ENCODE data around the gene DAP. TPM values are rescaled to one million over a fixed set of nuclear protein-coding genes. Genes with fewer than 3 reads are reported as not detected.

Gene DAP
- total RNA-seq, 1 experiment from 2014 or later, result 77.6 TPM

DNA sequence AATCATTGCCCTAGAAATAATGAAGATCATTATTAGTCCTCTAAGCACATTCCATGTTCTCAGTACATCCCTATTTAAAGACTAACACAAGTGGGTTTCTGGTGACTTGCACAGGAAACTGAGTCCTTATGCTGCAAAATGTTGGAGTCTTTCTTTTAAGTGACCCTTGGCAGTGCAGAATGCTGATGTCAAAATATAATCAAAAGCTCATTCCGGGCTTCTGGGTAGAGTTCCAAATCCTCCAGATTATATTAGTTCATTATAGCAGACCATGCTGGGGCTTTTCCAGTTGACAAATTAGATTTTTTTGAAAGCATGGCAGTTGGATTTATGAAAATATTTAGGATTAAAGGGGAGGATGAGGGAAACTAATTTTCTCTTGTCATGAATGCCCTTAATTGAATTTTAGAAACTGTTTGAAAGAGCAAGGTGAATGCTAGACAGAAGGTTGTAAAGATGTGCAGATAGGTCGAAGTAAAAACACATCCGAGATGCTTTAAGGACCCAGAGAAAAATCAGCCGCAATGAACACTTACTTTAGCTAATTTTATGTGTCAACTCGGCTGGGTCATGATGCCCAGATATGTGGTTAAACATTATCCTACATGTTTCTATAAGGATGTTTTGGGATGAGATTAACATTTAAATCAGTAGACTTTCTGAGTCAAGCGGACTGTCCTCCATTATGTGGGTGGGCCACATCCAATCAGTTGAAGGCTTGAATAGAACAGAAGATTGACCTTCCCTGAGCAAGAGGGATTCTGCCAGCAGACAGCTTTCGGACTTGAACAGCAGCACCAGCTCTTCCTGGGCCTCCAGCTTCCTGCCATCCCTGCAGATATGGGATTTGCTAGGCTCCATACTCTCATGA is 88.7 kb downstream of the DAP start:
- no peaks in the 10 kb centered on the region for H3K9me3 Mint-ChIP-seq (ENCODE audit: unreplicated experiment)
- Histone ChIP-seq H3K36me3 (ENCODE audit: control insufficient read depth, insufficient read depth, low read length) (no peaks in the 10 kb centered on the region), H3K9me3 (no peaks in the 10 kb centered on the region), H3K4me1 (0 out of 2 replicates have a peak, but pooled peaks cover 7% of the 10 kb centered on the region), H3K27me3 (replicated peaks; ENCODE audit: control insufficient read depth, insufficient read depth, low read length) (no peaks in the 10 kb centered on the region), H3K4me3 (ENCODE audit: low read depth, low read length) (no peak overlapping the region)
- intact Hi-C loops (cut with micrococcal nuclease; ENCODE audit: unreplicated experiment), result loop anchor here (5.0 kb wide), 1 partner anchor 175 kb away; no protein-coding TSS in a partner anchor
- peaks cover 9% of the 10 kb centered on the region for H3K27me3 Mint-ChIP-seq (ENCODE audit: insufficient read depth, unreplicated experiment)
- H3K4me3 Mint-ChIP-seq (ENCODE audit: unreplicated experiment), result no peak overlapping the region
- TF ChIP-seq, protein P1, sequence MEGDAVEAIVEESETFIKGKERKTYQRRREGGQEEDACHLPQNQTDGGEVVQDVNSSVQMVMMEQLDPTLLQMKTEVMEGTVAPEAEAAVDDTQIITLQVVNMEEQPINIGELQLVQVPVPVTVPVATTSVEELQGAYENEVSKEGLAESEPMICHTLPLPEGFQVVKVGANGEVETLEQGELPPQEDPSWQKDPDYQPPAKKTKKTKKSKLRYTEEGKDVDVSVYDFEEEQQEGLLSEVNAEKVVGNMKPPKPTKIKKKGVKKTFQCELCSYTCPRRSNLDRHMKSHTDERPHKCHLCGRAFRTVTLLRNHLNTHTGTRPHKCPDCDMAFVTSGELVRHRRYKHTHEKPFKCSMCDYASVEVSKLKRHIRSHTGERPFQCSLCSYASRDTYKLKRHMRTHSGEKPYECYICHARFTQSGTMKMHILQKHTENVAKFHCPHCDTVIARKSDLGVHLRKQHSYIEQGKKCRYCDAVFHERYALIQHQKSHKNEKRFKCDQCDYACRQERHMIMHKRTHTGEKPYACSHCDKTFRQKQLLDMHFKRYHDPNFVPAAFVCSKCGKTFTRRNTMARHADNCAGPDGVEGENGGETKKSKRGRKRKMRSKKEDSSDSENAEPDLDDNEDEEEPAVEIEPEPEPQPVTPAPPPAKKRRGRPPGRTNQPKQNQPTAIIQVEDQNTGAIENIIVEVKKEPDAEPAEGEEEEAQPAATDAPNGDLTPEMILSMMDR (IDR thresholded peaks at IDR 0.05; ENCODE audit: insufficient read depth in 1 of 2, low read depth in 1 of 2, low read length in 1 of 2, severe bottlenecking in 1 of 2, unreplicated experiment in 1 of 2), result no peak
- no peaks in the 10 kb centered on the region for H3K4me1 Mint-ChIP-seq (ENCODE audit: low read depth, unreplicated experiment)
- ChIA-PET POLR2A (no interaction called here), CTCF (no interaction called here)
- no peak overlapping the region for H3K27ac Mint-ChIP-seq (ENCODE audit: unreplicated experiment)
- BruUV-seq (replicated peaks), result no TSS peak
- no peak for DNase-seq
- peaks cover 13% of the 10 kb centered on the region for H3K36me3 Mint-ChIP-seq (ENCODE audit: insufficient read depth, unreplicated experiment)

DNA sequence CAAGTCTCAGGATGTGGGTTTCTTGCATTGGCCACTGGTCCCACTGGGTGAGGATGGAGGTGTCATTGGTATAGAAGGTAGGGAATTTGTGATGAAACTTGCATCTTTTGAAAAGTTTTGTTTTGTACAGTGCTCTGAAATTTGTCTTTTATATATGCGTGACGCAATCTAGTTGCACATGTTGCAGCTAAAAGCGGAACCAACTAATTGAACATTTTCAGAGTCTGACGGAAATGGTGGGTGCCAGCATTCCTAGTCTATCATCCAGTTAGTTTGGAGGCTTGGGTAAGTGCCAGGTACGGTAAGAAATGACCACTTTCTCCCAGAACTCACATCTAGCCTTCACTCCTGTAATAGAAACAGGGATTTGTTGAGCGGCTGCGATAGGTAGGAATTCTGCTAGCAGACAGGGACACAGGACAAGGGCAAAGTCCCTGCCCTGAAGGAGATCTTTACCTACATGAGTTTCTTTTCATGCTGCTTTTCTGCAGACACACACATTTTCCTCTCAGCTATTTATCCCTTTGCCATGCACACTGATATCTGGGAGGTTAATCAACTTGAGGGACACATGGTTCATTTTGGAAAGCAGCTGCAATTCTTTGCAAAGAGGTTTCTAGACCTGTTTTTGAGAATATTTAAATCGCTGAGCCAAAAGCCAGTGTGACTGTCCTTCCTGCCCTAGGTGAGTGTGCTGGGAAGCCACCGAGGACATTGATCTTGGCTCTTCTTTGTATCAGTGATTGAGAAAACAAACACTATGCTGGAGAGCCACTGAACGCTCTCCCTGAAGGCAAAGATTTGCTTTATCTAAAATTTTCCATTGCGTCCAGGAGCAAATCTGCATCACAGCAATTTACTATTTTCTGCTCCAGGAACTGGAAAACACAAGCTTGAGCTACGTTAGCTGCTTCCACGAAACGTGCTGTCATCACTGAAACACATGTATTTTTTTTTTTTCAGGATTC is 89.7 kb downstream of the DAP start:
- TF ChIP-seq, protein P1 (IDR thresholded peaks at IDR 0.05; ENCODE audit: insufficient read depth in 1 of 2, low read depth in 1 of 2, low read length in 1 of 2, severe bottlenecking in 1 of 2, unreplicated experiment in 1 of 2), result no peak
- BruUV-seq (replicated peaks), result no TSS peak
- Mint-ChIP-seq H3K4me1 (ENCODE audit: low read depth, unreplicated experiment) (no peaks in the 10 kb centered on the region), H3K9me3 (ENCODE audit: unreplicated experiment) (no peaks in the 10 kb centered on the region), H3K4me3 (ENCODE audit: unreplicated experiment) (no peak overlapping the region), H3K27ac (ENCODE audit: unreplicated experiment) (no peak overlapping the region), H3K27me3 (ENCODE audit: insufficient read depth, unreplicated experiment) (peaks cover 9% of the 10 kb centered on the region), H3K36me3 (ENCODE audit: insufficient read depth, unreplicated experiment) (peaks cover 10% of the 10 kb centered on the region)
- Histone ChIP-seq H3K4me3 (ENCODE audit: low read depth, low read length) (no peak overlapping the region), H3K4me1 (0 out of 2 replicates have a peak, but pooled peaks cover 7% of the 10 kb centered on the region), H3K36me3 (ENCODE audit: control insufficient read depth, insufficient read depth, low read length) (no peaks in the 10 kb centered on the region), H3K27me3 (replicated peaks; ENCODE audit: control insufficient read depth, insufficient read depth, low read length) (no peaks in the 10 kb centered on the region), H3K9me3 (no peaks in the 10 kb centered on the region)
- intact Hi-C loops (cut with micrococcal nuclease; ENCODE audit: unreplicated experiment), result loop anchor here (5.0 kb wide), 1 partner anchor 176 kb away; no protein-coding TSS in a partner anchor
- ChIA-PET CTCF (no interaction called here), POLR2A (no interaction called here)
- no peak for DNase-seq

DNA sequence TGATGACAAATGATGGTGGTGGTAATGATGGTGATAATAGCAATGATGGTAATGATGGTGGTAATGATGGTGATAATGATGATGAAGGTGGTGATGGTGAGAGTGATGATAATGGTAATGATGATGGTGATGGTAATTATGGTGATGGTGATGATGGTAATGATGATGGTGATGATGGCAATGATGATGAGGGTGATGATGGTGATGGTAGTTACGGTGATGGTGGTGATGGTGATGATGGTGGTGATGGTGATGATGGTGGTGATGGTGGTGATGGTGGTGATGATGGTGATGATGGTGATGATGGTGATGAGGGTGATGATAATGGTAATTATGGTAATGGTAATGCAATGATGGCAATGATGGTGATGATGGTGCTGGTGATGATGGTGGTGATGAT is 91.1 kb downstream of the DAP start:
- 0 out of 2 replicates have a peak, but pooled peaks cover 7% of the 10 kb centered on the region for H3K4me1 ChIP-seq
- H3K36me3 Mint-ChIP-seq (ENCODE audit: insufficient read depth, unreplicated experiment), result no peaks in the 10 kb centered on the region
- DNase-seq, result no peak
- H3K9me3 ChIP-seq, result no peaks in the 10 kb centered on the region
- H3K27ac Mint-ChIP-seq (ENCODE audit: unreplicated experiment), result no peak overlapping the region
- no peaks in the 10 kb centered on the region for H3K9me3 Mint-ChIP-seq (ENCODE audit: unreplicated experiment)
- H3K27me3 Mint-ChIP-seq (ENCODE audit: insufficient read depth, unreplicated experiment), result peaks cover 2% of the 10 kb centered on the region
- POLR2A ChIA-PET, result no interaction called here
- H3K4me1 Mint-ChIP-seq (ENCODE audit: low read depth, unreplicated experiment), result no peaks in the 10 kb centered on the region
- no peaks in the 10 kb centered on the region for H3K27me3 ChIP-seq (replicated peaks; ENCODE audit: control insufficient read depth, insufficient read depth, low read length)
- no TSS peak for BruUV-seq (replicated peaks)
- intact Hi-C loops (cut with micrococcal nuclease; ENCODE audit: unreplicated experiment), result loop anchor here (5.0 kb wide), 1 partner anchor 177 kb away; no protein-coding TSS in a partner anchor
- CTCF ChIA-PET, result no interaction called here
- no peaks in the 10 kb centered on the region for H3K36me3 ChIP-seq (ENCODE audit: control insufficient read depth, insufficient read depth, low read length)
- H3K4me3 ChIP-seq (ENCODE audit: low read depth, low read length), result no peak overlapping the region
- H3K4me3 Mint-ChIP-seq (ENCODE audit: unreplicated experiment), result no peak overlapping the region
- TF ChIP-seq, protein P1 (IDR thresholded peaks at IDR 0.05; ENCODE audit: insufficient read depth in 1 of 2, low read depth in 1 of 2, low read length in 1 of 2, severe bottlenecking in 1 of 2, unreplicated experiment in 1 of 2), result no peak

Measured in Caco-2 (cell line).